GM12875 (cell line): ENCODE measurements around the gene LAMA2.

Experiments used
- H3K4me3 ChIP-seq: one replicate; pipeline ENCODE4 v1.5.1; 2011; ENCODE audit warnings: low read depth, low read length, control low read depth
- CTCF ChIP-seq: IDR thresholded peaks from 2 replicates; pipeline ENCODE4 v1.5.1; 2011; ENCODE audit warnings: low read depth, mild to moderate bottlenecking, control low read depth, inconsistent platforms, low read length, moderate library complexity, borderline replicate concordance; ENCODE audit not compliant: insufficient read depth

The LAMA2 gene

GRCh38 chr6:129239825-129240491 is 357.0 kb downstream of the LAMA2 start:
- H3K4me3 ChIP-seq: no peak overlapping the region
- TF ChIP-seq CTCF: no peak

- H3K4me3 ChIP-seq: no peak overlapping the region
- no peak for TF ChIP-seq CTCF
Measured at GRCh38 chr6:129240492-129240853, 357.5 kb downstream of the LAMA2 start.

GRCh38 chr6:129242546-129242945 is 359.6 kb downstream of the LAMA2 start:
- no peak for TF ChIP-seq CTCF
- H3K4me3 ChIP-seq: no peak overlapping the region

GRCh38 chr6:129243377-129243776 is 360.4 kb downstream of the LAMA2 start:
- no peak overlapping the region for H3K4me3 ChIP-seq
- no peak for TF ChIP-seq CTCF

GRCh38 chr6:129248946-129249345 is 366.0 kb downstream of the LAMA2 start:
- no peak overlapping the region for H3K4me3 ChIP-seq
- TF ChIP-seq CTCF: no peak

- TF ChIP-seq CTCF: peak; percentile 75
- H3K4me3 ChIP-seq: no peak overlapping the region
Measured at GRCh38 chr6:129251669-129252376, 368.9 kb downstream of the LAMA2 start.

GRCh38 chr6:129252377-129253071 is 369.6 kb downstream of the LAMA2 start:
- TF ChIP-seq CTCF: no peak
- H3K4me3 ChIP-seq: no peak overlapping the region
